HG03432 (cell line): ENCODE results near the gene LKAAEAR1.

Experiments used
- ATAC-seq: cut with Tn5 transposase; IDR thresholded peaks from one replicate; pipeline ENCODE4 v1.9.1; 2021; ENCODE audit warnings: mild to moderate bottlenecking, moderate library complexity; ENCODE audit not compliant: unreplicated experiment

The LKAAEAR1 gene

DNA sequence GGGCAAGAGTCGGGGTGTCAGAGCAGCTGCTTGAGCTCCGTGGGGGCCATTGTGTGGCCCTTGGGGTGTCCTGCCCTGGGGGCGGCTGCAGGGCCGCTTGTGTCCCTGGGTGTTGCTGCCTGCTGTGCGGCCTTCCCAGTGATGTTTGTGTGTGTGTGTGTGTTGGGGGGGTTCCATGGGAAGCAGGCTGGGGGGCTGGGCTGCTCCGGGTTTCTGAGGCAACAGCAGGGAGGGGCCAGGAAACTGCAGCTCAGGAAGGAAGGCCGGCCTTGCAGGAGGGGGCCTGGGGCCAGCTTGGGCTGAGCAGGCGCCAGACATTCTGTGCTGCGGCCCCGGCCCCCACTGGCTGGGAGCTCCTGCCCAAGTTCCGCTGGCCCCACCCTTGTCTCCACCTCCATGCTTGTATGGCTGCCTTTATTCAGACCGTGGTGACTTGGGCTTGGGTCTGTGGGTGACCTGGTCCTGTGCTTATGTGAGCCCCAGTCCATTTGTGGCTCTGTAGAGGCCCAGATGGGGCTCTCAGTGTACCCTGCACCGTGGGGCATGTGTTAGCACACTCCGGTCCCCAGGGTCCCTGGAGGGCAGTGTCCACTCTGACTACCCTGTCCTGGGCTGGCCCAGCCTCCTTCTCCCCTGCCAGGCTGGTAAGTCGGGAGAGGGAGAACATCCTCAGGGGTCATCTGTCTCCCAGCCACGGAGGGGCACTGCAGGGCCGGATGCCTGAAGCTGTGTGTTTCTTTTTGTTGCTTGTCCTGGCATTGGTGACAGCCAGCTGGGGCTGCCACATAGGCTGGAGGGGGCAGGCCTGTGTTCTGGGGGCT is 30.1 kb downstream of the LKAAEAR1 start:
- ATAC-seq = no peak

DNA sequence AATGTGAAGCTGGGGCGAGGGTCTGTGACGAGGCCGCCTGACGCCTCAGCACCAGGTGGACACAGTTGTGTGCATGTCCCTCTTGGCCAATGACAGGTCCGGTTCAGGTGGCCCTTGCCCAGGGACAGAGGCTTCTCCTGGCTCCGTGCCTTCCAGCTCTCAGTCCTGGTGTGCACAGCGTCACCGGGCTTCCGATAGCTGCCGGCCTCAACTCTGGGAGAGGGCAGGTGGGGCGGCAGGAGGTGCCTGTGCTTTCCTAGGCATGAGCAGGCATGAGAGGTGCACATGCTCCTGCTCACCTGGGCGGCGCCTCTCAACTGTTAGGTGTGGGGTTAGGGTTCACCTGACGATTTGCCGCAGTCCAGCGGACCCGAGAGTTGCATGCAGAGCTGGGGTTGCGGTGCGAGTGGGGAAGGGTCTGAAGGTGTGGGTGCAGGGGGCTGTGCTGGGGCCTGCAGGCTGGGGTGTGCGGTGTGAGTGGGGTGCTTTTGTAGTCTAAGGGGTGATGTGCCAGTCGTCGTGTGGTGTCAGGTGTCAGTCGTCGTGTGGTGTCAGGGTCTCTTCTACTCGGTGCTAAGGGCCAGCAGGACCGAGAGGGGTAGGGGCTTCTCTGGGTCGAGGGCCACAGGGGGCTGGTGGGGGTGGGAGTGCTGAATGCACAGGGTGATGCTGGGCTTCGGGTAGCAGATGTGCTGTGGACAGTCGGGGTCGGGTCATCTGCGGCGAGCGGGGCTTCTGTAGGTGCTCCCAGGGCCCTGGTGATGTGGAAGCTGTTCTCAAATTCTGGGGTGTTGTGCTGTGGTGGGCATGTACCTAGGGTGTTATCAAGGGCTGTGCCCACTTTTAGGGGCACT is 31.0 kb downstream of the LKAAEAR1 start:
- ATAC-seq = no peak

DNA sequence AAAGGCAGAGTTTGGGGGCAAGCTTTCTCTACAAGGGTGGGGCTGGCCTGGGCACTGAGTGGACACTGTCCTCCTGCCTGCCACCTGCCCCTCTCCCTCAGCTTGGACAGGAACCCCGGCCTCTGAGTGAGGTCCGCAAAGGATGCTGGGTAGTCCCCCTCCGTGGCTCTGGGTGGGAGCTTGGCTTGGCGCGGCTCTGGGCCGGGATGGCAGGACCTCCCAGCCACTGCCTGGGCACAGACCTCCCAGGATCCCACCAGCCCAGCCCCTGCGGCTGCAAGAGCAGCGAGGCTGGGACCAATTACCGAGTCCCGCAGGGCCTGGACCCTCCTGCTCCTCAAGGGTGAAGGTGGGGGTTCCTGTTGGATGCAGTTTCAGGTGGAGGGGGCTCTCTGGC is 31.9 kb downstream of the LKAAEAR1 start:
- ATAC-seq = no peak

DNA sequence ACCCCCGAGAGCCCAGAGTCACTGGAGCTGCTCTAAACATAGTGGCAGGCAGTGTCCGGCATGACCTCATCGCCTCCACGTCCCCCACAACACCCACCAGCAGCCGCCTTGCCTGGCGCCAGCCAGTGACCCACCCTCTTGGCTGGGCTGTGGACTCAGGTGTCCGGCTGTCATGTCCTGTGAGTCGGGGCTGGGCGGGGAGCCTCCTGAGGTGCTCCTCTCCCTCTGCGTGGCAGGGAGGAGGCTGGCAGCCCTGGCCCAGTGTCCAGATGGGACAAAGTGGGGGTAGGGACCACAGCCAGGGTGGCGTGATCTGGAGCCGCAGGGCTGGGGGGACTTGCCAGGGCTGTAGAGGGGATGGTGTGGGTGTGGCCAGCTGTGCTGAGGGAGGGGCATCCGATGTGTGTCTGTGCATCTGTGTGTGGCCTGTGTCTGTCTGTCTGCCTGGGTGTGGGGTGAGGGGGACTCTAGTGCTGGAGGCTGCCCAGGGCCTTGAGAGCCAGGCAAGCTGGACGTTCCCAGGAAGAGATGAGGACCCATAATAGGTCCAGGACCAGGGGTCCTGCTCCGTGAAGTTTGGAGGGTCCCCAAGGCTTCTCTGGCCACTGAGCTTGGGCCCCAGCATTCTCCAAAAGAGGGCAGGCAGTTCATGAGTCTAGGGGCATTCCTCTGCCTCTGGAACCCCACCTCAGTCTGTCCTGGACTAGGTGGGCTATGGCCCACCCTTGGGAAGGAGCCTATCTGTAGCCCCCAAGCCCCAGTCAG is 32.5 kb downstream of the LKAAEAR1 start:
- no peak for ATAC-seq

DNA sequence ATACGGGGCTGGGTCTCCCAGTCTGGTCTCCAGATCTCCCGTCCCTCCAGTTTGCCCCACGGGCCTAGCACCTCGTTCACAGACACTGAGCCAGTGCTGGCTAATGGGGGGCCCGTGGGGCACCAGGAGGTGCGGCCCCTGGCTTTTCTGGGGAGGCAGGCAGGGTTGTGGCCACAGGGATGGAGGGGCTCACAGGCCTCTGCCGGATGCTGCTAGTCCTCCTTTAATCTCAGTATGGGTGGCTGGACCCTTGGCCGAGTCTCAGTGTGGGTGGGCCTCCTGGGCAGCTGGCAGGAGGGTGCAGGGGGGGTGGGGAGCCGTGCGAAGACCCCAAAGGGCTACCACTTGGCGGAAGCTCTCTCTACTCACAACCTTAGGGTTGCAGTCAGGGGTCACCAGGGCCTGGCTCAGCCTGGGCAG is 33.2 kb downstream of the LKAAEAR1 start:
- no peak for ATAC-seq

DNA sequence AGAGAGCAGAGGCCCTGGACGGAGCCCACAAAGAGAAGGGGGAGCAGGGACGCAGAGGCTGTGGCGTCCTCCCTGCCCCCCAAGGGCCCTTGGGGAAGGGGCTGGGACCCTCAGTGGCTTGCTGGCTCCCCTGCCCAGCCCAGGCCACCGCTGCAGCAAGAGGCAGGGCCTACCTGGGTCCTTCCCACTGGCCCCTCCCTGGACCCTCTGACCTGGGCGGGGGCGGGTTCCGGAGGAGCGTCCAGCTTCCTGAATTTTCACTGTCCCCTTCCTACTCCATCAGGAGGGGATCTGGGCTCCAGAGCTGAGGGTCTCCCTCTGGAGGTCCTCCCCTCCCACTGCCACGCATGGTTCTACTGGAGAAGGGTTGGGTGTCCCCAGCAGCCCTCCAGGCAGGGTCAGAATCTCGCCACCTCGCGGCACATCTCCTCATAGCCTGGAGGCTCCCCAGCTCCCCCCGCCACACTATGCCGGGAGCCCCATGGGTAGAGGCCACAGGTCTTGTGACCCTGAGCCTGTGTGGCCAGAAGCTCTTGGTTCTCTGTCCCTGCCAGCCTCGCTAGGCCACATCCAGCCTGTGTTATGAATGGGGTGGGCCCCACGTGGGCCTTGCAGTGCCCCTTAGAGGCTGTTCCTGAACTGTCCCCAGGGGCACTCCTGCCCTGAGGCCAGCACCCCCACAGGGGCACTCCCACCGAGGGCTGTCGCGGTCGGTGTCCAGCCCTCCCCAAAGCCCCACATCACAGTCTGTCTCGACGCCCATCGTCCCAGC is 33.8 kb downstream of the LKAAEAR1 start:
- no peak for ATAC-seq

DNA sequence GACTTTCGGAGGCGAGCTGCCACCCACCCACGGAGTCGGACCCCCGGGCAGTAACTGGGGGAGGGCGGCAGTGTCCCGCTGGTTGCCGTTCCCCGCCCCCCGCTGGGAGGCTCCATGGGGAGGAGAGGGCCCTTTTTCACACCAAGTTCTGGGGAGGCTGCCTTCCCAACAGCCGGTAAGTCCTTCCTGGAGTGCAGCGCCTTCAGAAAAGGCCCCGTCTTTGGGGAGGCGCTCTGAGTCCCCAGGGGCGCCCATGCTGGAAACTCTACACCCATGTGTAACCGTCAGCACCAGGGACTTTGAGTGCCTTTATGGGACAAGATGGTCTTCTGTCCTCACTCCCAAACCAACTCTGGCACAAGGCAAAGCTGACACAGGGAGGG is 34.3 kb downstream of the LKAAEAR1 start:
- ATAC-seq = no peak

DNA sequence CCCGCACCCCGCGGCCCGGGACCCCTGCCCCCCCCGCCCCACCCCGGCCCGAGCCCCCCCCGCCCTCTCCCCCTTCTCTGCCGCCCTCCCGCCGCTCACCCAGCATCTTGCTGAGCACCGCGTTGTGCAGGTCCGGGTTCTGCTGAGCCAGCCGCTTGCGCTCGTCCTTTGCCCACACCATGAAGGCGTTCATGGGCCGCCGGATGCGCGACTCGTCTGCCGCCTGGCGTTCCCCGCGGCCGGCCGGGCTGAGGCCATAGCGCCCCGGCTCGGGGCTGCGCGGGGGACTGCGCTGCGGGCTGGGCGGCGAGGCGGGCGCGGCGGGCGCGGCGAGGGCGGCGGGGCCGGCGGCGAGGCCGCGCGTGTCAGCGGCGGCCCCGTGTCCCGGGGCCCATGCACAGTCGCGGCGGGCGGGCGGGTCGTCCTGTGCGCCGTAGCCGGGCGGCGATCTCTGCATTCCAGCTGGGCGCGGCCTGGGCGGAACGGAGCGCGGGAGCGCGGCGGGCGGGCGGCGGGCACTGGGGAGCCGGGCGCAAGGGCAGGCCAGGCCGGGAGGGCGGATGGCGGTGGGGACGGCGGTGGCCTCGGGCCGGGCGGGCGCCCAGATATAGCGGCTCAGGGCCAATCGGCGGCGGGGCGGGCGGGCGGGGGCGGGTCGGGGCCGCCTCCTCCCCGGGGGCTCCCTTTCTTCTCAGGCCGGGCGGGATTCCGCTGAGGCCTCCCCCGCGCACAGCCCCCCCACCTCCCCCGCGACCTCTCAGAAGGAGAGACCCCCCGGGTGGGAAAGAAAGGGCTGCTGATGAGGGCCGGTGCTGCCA is 34.9 kb downstream of the LKAAEAR1 start, which contains the start of gene SOX18:
SOX18 (minus strand) TSS at position 580 of the 818 bp plus-strand sequence; CDS start at position 457, 123 bp downstream.
- no peak for ATAC-seq

DNA sequence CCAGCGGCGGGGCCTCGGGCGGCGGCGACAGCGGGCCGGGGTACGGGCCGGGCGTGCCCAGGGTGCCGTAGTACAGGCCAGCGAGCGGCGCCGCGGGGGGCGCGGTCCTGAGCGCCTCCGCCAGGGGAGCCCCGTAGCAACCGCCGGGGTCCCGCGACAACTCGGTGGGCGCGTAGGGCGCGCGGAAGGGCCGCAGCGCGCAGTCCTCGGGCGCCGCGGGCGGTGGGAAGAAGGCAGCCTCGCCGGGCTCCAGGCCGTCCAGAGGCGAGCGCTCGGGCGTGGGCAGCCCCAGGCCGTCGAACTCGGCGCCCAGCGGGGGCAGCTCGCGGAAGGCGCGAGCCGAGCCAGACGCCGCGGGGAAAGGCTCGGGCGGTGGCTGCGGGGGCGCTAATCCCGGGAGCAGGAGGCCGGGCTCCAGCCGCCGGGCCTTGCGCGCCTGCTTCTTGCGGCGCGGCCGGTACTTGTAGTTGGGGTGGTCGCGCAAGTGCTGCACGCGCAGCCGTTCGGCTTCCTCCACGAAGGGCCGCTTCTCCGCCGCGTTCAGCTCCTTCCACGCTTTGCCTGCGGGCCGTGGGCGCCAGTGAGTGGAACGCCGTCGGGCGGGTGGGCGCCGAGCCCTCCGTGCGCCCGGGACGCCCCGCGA is 35.7 kb downstream of the LKAAEAR1 start:
- no peak for ATAC-seq

DNA sequence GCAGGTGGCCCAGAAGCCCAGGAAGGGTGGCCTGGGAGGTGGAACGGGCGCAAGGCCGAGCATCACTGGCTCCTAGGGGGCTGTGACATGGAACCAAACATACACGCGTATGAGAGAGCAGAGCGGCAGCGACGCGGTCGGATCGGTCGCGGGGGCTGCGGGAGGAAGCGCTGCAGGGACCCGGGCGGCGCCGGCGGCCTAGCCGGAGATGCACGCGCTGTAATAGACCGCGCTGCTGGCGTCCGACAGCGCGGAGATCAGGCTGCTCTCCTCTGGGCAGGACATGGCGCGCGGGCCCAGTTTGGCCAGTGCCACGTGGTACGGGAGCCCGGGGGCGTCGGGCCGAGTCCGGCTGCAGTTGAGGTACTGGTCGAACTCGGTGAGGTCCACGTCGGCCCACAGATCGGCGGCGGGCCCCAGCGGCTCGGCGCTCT is 36.2 kb downstream of the LKAAEAR1 start:
- no peak for ATAC-seq

DNA sequence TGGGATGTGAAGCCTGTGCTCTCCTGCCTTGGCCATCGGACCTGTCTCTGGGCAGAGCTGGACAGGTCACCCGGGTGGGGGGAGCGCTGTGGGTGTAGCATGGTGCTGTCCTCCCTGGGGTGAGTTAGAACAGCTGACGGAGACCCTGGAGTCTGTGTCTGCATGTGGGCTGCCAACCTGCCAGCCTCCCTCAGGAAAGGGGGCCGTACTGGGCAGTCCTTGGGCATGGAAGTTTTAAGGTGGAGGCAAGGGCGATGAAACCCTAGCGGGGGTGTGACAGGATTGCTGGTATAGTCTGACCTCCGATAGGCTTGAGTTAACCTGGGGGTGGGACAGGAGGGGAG is 37.2 kb downstream of the LKAAEAR1 start:
- ATAC-seq = no peak

DNA sequence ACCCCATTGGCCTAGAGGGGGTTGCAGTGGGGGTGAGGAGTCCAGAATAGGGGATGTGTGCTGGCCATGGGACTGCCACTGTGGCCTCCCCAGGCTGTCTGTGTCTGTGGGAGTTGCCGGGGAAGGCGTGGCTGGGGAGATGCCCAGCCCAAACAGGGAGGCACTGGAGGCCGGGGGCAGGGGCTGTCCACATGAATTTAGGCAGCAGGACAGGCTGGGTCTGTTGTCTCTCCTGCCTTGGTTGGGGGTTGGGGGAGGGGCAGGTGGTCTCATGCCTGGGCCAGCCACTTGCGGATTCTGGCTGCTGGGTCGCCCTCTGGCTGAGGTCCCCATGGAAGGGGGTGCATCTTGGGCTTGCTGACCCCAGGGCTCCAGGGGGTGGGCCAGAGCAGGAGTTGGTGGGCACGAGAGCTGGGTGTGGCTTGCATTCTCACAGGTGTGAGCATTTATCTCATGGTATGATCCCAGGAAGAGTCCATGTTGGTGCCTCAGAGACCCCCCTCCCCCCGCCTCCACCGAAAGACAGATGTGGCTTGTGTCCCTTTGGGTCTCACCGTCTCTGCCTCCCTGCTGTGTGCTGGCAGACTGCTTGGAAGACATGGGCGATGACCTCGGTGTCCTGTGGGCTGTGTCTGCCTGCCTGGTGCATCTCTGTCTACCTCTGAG is 38.7 kb downstream of the LKAAEAR1 start:
- ATAC-seq = no peak

DNA sequence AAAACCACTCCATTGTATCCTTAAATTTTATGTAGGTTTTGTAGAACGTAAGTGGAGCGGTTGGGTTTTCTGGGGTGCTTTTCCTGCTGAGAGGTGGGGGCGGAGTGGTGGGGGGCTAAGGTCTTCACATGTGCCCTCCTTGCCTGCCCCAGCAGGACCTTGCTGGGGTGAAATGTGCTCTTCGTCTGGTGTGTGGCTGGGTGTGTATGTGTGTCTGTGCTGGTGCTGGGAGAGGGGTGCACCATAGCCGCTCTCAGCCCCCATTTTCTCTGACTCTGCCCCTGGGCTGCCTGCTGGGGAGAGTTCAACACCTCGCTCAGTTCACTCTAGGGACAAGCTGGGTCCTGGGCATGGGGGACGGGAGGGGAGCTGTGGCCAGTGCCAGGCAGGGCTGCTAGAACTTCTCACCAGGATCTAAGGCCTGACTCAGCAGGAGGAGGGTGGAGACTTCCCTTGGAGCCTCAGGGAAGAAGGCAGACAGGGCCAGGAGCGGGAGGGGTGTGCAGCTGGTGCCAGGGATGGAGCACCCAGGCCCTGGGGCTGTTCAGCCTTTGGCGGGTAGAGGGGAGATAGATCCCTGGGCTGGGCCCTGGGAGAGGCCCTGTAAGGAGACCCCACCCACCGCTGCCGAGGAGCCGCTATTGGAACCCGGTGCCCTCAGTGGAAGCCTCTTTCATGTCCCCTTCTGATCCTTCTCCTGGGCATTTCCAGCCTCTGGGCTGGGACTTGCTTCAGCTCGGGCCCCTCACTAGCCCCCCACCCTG is 39.5 kb downstream of the LKAAEAR1 start:
- ATAC-seq = no peak

DNA sequence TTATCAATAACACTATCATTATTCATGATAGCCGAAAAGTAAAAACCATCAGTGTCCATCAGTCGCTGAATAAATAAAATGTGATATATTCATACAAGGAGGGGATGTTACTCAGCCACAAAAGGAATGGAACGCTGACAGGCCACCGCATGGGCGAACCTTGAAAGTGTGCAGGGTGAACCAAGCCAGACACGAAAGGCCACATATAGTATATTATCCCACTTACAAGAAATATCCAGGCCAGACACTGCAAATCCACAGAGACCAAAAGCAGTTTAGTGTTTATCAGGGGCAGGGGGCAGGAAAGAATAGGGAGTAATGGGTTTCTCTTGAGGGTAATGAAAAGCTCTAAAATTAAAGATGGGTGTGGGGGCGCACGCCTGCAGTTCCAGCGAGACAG is 40.4 kb downstream of the LKAAEAR1 start:
- no peak for ATAC-seq

DNA sequence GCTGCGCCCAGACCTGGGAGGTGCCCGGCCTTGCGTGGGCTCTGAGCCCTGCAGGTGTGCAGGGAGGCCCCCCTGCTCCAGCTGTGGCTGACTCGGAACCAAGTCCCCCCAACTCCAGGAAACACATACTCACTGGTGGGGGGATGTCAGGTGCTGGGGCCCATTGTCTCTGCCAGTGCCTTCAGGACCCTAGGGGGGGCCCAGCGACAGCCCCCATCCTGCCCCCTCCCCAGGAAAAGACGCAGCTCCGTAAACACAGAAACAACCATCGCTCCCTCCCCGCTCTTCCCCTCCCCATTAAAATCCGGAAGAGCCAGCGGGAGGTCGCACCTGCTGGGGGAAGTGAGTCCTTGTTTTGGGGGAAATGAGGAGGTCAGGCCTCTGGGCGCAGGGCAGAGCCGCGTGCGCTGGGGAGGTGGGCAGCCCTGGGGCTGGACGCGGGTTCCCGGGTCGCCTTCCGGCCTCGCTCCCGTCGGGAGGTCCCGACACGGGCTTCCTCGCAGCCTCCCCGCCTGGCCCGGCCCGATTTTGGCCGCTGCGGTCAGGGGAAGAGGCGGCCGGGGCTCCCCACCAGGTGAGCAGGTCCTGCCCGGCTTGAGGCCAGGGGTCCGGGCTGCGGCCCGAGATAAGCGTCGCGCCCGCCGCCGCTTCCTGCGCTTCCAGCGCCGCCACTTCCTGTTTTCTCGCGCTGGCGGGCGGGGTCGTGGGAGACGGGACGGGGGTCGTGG is 42.0 kb downstream of the LKAAEAR1 start:
- no peak for ATAC-seq

DNA sequence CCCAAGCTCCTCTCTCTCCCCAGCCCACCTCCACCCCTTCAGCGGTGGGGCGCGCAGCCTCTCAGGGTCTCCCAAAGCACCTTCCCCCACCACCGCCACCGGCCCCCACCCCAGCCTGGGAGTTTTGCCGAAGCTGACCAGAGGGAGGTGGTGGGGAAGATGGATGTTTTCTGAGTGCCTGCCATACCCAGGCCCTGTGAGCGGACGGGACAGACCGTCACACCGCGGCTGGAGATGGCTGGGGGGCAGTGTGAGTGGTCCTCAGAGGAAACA is 42.5 kb downstream of the LKAAEAR1 start:
- no peak for ATAC-seq

DNA sequence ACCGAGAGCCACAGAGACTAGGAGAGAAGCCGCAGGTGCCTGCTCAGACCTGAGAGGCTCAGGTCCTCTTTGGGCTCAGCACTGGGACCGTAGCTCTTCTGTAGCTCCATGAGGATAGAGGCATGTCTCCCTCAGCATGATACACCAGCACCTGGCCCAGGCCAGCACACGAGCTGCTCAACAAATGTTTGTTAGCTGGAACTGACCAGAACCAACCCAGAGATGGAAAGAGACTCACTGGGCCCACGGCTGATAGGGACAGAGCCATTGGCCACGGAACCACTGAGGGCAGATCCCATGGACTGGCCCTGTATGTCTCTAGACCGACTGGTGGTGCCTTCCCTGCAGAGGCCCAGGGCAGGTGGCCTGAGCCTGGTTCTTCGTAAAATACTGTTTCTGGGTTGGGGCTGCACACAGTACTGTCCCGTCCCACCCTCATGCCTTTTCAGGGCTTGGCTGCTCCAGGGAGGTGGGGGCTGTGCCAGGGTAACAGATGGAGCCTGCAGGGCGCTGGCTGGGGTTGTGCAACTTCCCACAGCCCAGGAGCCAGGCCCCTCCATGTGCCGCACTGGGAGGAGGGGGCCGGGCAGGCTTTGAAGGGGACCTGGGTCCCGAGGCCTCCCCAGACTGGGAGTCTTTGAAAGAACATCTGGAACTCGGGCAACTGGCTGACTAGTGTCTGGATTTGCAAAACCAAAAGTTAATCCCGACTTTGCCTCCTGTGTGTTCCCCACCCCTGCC is 43.0 kb downstream of the LKAAEAR1 start:
- ATAC-seq = no peak
